BE2C (cell line): ENCODE measurements around the gene MRGPRE.

Experiments
- DNase-seq: peaks from one replicate; pipeline ENCODE4 v3.0.0-alpha.2; 2020
- H3K27me3 ChIP-seq: fragments of 250-450 bp; sonication (Bioruptor Pico); 2 replicates; pipeline ENCODE4 v1.5.1; 2020; ENCODE audit warnings: mild to moderate bottlenecking
- H3K36me3 ChIP-seq: fragments of 250-450 bp; sonication (Bioruptor Pico); 2 replicates; pipeline ENCODE4 v1.5.1; 2020; ENCODE audit warnings: mild to moderate bottlenecking
- H3K4me1 ChIP-seq: fragments of 250-450 bp; sonication (Bioruptor Pico); 2 replicates; pipeline ENCODE4 v1.5.1; 2020
- H3K4me3 ChIP-seq: 2 replicates; pipeline ENCODE4 v1.5.1; 2011; ENCODE audit warnings: low read depth, low read length
- H3K9me3 ChIP-seq: fragments of 250-450 bp; sonication (Bioruptor Pico); 2 replicates; pipeline ENCODE4 v1.5.1; 2020
- TF ChIP-seq, protein P1 (sequence below): IDR thresholded peaks from 2 replicates; pipeline ENCODE4 v1.5.1; 2012; ENCODE audit warnings: mild to moderate bottlenecking, low read depth, low read length

The MRGPRE gene

DNA sequence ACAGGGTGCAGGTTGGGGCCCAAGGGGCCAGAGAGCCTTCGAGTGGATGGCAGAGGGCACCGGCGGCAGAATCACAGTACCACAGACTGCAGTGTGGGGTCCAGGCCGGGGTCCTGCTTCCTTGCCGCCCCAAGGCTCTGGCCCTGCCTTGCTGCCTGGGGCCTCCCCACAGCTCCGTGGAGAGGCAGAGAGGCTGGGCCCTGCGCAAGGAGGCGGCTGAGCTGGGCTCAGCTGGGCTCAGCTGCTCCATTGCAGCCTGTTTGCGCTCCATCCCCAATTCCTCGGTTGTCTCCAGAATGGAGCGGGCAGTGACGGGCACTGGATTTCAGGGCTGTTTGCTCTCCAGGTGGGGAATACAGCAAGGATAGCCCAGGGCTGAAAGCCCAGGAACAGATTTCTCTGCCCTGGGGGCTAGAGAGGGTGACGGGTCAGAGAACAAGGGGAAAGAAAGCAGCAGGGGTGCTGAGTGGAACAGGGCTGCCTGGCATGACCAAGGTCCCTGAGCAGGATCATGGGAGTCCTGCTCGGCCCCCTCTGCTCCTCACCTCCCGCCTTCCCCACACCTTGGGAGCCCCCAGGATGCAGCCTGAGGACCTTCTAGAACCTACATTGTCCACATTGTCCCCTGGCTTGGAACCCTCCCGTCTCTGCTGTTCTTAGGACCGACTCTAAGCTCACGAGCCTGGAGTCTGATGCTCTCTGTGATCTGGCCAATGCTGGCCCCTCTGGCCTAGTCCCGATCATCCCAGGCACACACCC lies 32.5 kb downstream of the MRGPRE start:
- DNase-seq, result no peak
- no peaks in the 10 kb centered on the region for H3K9me3 ChIP-seq
- no peaks in the 10 kb centered on the region for H3K36me3 ChIP-seq
- no peak overlapping the region for H3K4me3 ChIP-seq
- TF ChIP-seq, protein P1, sequence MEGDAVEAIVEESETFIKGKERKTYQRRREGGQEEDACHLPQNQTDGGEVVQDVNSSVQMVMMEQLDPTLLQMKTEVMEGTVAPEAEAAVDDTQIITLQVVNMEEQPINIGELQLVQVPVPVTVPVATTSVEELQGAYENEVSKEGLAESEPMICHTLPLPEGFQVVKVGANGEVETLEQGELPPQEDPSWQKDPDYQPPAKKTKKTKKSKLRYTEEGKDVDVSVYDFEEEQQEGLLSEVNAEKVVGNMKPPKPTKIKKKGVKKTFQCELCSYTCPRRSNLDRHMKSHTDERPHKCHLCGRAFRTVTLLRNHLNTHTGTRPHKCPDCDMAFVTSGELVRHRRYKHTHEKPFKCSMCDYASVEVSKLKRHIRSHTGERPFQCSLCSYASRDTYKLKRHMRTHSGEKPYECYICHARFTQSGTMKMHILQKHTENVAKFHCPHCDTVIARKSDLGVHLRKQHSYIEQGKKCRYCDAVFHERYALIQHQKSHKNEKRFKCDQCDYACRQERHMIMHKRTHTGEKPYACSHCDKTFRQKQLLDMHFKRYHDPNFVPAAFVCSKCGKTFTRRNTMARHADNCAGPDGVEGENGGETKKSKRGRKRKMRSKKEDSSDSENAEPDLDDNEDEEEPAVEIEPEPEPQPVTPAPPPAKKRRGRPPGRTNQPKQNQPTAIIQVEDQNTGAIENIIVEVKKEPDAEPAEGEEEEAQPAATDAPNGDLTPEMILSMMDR, result no peak
- H3K27me3 ChIP-seq, result peaks cover 13% of the 10 kb centered on the region
- no peaks in the 10 kb centered on the region for H3K4me1 ChIP-seq

DNA sequence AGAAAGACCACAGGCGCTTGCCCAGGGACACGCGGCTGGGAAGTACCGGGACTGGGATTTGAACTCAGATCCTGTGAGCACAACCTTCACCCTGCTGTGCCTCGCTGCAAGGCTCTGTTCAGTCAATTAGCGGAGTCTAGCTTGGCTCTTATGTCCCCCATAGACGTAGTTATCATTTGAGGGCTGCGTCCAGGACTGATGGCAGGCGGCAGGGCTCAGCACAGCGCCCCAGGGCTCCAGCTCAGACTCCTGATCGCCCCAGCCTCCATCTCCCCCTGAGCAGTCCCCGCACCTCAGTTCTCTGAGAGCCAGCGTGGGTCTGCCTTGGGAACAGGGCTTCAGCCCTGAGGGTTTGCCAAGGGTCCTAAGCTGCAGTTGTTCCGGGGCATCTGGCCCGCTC lies 33.4 kb downstream of the MRGPRE start:
- no peak overlapping the region for H3K4me3 ChIP-seq
- no peak for DNase-seq
- peaks cover 12% of the 10 kb centered on the region for H3K27me3 ChIP-seq
- TF ChIP-seq, protein P1, result no peak
- no peaks in the 10 kb centered on the region for H3K4me1 ChIP-seq
- H3K9me3 ChIP-seq, result no peaks in the 10 kb centered on the region
- H3K36me3 ChIP-seq, result no peaks in the 10 kb centered on the region

DNA sequence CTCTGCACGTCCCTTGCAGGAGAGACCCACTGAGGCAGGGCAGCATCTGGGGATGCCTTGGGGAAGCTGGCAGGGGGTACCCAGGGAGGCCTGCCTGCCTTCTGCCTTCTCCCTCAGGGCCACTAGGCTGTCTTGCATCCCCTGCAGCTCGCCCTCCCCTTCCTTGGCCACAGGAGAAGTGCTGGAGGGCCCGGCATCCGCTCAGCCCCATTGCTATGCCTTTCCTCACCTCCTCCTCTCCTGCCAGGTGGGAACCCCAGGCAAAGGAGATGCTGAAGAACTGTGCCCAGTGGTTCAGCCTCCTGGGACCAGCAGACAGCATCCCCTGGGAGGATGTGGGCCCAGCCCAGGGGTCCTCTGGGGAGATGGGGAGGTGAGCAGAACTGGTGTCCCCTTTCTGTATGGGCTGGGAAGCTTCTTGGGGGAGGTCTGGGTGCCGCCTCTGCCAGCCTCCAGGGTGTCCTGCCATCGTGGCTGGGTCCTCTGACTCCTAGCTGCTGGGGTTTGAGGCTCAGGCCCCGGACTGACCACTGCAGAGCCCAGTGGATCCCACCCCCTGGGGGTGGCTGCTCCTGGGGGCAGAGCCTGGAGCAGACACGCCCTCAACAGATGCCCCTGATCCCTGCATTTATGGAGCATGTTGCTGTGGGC lies 34.2 kb downstream of the MRGPRE start:
- no peaks in the 10 kb centered on the region for H3K9me3 ChIP-seq
- no peak overlapping the region for H3K4me3 ChIP-seq
- no peaks in the 10 kb centered on the region for H3K36me3 ChIP-seq
- H3K4me1 ChIP-seq, result no peaks in the 10 kb centered on the region
- DNase-seq, result no peak
- peaks cover 4% of the 10 kb centered on the region for H3K27me3 ChIP-seq
- TF ChIP-seq, protein P1, result no peak

DNA sequence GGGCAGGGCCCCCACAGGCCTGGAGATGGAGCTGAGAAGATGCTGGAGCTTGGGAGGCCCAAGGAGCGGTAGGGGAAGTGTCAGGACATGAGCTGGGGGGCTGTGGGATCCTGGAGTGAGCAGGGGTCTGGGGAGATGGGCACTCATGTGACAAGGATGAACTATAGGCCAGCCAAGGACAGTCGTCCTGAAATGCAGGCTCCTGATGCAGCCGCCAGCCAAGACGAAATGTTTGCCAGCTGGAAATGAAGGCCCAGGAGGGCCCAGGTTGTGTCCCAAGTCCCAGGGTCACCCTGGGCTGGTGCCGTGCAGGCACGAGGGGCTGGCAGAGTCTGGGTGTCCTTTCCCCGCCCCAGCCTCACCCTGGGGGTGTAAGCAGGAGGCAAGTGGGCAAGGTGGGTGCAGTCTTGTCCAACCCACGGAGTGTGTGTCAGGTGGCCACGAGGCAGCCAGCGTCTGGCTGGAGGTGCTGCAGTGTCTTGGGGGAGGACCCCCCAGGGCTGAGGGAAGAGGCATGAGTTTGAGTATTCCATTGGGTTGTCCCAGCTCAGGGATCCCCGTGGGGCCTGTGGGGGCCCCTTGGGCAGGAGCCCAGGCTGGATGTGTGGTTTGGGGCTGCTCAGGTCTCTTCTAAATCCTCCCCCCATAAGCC lies 35.0 kb downstream of the MRGPRE start:
- TF ChIP-seq, protein P1, result no peak
- Histone ChIP-seq H3K36me3 (no peaks in the 10 kb centered on the region), H3K4me3 (no peak overlapping the region), H3K4me1 (no peaks in the 10 kb centered on the region), H3K27me3 (no peaks in the 10 kb centered on the region), H3K9me3 (no peaks in the 10 kb centered on the region)
- no peak for DNase-seq

DNA sequence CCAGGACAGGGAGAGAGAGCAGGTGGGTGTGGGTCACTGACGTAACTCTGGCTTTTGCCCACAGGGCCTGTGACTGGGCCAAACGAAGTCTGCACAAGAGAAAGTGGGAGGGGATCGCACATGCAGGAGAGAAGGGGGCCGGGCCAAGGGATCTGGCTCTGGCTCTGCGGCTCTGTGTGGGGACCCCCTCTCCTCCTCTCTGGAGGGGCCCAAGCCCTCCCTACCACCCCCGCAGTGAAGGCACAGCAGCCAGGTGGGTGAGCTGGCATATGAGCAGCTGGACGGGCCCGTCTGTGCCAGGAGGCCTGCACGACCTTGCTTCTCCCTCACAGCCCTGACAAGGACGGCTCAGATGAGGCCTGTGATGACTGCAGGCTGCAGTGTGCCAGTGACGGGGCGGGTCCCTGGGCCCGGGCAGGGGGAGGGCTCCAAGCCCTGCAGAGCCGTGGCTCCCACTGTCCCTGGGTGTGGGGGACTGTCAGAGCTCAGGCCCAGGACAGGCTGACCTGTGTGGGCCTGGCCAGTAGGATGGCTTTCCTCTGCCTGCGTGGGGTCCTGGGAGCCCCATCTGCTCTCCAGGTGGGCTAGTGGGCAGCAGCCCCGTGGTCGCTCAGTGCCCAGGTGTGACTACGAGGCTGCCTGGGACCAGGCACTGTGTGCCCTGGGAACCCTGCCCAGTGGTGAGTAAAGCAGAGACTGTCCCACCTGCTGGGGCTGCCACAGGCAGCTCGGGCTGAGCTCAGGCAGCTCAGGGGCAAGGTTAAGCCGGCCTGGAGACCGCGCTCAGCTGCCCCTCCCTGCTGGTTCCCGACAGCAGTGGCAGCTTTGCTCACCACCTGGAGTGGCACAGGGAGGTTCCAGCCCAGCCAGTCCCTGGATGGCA lies 35.8 kb downstream of the MRGPRE start:
- DNase-seq, result no peak
- H3K36me3 ChIP-seq, result no peaks in the 10 kb centered on the region
- H3K9me3 ChIP-seq, result no peaks in the 10 kb centered on the region
- H3K27me3 ChIP-seq, result no peaks in the 10 kb centered on the region
- H3K4me1 ChIP-seq, result no peaks in the 10 kb centered on the region
- H3K4me3 ChIP-seq, result no peak overlapping the region
- TF ChIP-seq, protein P1, result no peak
